HG03432 (cell line): ENCODE data around the gene CXCR4.

Source experiments
- ATAC-seq: cut with Tn5 transposase; IDR thresholded peaks from one replicate; pipeline ENCODE4 v1.9.1; 2021; ENCODE audit warnings: mild to moderate bottlenecking, moderate library complexity; ENCODE audit not compliant: unreplicated experiment

The CXCR4 gene

DNA sequence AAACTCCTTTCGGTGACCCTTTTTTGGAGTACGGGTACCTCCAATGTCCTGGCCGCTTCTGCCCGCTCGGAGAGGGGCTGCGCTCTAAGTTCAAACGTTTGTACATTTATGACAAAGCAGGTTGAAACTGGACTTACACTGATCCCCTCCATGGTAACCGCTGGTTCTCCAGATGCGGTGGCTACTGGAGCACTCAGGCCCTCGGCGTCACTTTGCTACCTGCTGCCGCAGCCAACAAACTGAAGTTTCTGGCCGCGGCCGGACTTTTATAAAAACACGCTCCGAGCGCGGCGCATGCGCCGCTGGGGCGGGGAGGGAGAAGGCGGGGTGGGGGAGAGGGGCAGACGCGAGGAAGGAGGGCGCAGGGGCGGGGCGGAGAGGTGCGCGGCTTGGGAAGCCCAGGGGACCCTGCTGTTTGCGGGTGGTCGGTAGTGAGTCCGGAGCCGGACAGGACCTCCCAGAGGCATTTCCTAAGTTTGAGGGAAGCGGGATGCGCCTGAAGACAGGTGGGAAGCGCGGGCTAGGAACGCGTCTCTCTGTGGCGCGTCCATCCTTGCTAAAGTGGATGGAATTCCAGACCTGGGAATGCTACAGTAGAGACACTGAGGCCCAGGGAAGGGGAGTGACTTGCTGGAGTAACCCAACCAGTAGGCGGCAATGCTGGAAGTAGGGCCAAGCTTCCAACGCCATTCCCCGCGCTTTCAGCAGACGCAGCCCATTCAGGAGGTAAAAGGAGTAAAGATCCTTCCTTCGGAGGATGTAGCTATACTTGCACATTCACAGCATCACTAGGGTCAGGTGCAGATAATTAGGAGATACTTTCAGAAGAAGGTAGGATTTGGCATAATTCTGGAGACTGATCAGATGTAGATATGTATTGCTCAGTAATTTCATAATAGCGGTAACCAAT, at the start of gene CXCR4:
Gene CXCR4 (minus strand): TSS at position 241 of the 910 bp plus-strand sequence. CDS start 89 bp downstream, at position 152.
- ATAC-seq, result peak; percentile 26

DNA sequence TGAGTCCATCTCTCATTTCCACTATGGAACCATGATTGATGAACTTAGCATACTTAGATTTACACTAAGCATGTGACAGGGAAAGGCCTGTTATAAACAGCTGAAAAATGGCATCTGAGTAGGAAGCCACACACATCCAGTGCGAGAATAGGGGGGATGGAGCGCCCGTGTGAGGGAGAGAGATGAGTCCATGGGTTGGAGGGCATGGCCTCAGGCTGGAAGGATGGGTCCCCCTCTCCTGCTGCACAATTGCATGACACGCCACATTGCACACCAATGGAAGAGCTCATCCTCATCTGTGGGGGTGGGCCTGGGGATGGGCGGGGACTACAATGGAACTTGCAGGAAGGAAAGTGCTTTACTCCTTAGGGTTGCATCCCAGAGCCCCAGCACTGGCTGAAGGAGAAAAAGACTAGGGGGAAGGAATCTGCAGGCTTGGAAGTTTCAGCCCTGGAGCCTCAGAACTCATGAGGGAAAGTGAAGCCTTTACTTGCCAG, 46.4 kb upstream of the CXCR4 start:
- no peak for ATAC-seq

DNA sequence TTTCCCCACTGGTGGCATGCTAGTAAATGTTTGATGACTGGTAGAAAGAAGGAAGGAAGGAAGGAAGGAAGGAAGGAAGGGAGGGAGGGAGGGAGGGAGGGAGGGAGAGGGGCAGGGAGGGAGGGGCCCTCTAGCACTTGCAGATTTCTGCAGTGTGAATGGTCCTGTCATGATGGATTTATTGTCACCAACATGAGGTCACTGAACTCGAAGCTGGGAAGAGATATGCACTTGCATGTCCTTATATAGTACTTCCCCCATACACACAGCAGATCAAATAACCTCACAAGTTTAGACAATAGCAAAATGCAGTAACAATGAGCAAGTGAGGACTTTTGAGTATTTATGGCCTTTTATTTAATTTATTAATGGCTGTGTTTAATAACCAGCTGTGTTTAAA, 44.5 kb upstream of the CXCR4 start:
- no peak for ATAC-seq

DNA sequence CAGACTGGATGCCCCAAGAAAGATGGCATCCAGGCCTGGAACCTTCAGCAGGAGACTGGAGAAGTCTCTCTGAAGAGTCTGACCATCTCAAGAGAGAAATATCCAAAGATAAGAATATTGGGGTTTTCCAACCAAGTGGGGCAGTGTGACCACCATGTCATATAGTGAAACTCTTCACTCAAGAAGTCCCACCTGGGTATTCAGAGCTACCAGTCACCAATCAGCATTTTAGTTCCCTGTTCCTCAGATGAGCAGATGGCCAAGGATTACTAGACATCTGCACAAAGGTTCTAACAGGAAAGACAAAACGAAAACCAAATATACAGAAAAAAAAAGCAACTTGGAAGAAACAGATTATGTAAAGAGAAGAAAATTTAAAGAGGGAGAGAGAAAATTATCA, 38.5 kb upstream of the CXCR4 start:
- no peak for ATAC-seq

DNA sequence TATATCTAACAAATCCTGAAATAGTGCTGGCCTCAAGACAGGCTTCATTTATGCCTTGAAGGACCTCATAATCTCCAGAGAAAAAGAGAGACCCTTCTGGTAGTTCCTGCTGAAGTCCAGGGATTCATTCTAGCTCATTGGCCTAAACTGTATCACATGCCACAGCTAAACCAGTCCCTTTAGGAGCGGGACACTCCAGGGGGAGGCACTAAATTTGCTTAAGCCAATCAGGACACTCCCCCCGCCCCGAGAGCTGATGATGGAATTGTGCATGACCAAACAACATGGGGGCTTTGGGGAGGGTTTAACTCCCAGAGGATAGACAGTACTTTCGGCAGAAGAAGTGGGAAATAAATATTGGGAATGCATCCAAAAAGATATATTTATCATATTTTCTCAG, 36.4 kb upstream of the CXCR4 start:
- no peak for ATAC-seq

GRCh38 chr2:136151021-136151971, 33.3 kb upstream of the CXCR4 start:
- no peak for ATAC-seq

DNA sequence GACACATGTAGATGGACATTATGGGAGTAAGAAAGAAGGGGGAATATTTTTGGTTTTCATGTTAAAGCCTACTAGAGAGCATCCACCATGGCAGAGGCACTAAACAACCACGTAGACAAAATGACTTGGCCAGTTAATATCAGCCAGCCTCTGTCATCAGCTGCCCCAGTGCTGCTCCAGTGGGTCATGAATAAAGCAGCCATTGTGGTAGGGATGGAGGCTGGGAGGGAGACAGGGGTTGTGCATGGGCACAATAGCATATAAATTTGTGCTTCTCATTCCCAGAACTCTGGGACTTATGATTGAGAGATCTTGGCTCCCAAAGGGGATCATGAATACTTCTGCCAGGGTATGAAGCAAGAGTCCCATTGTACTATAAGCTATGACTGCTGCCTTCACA, 31.1 kb upstream of the CXCR4 start:
- ATAC-seq, result no peak

- ATAC-seq, result no peak
Measured at GRCh38 chr2:136146564-136146963, 28.6 kb upstream of the CXCR4 start.

DNA sequence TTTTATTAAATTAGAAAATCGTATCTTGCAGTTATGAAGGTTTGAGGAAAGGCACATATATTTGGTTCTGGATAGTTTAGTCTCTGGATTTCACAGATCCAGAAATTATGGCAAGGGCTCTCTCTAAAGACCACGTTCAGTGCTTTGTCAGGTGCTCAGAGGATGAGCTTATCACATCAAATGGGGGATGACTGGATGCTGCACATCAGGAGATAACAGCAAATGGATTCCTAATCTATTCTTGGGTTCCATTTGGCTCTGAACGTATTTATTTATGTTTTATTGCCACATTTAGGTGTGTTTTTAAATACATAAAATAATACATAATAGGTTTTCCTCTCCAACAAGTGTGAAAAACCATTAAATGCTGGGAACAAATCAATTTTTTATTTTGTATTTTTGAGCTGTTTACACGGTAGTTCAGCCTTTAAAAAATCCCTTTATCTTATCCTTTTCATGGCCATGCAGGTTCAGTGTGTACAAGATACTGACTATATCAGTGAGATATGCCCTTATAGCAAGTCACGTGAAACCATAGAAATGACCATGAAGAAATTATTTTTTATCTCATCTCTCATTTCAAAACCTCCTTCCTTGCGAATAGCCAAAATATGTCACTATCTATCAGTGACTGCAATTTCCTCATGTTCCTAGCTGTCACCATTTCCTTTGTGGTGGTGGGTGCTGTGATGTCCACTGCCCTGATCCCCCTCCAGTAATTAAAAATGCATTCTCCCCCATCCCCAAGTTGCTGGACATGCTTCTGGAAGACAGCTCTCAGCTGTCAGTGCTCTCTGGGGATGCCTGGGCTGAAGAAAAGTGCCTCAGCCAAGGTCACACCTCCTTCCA, 25.9 kb upstream of the CXCR4 start:
- ATAC-seq, result no peak

DNA sequence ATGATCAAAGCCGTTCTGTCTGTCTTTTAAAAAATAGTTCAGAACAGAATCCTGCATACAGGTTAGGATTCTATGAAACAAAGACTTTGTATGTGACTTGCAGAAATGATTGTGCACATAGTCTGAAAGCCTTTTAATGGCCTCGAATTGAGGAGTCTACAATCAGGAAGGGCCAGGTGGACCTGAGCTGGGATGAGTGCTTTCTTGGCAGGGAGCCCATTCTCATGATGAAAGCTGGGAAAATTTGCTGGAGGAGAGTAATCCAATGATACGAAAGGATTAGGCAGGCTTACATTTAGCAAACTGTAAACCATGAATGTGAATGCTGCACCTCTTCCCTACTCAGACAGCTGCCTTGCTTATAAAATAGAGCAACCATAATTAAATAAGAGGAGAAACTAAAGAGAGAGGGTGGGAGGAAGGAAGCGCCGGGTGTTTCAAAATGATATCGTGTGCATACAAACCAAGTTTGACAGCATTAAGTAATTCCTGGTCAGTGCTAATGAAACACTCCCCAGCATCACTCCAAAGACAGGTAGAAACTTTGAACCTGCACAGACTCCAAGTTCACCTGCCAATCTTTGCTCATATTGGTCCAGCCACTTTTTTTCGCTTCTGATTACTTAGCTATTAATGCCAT, 23.7 kb upstream of the CXCR4 start:
- ATAC-seq, result no peak

DNA sequence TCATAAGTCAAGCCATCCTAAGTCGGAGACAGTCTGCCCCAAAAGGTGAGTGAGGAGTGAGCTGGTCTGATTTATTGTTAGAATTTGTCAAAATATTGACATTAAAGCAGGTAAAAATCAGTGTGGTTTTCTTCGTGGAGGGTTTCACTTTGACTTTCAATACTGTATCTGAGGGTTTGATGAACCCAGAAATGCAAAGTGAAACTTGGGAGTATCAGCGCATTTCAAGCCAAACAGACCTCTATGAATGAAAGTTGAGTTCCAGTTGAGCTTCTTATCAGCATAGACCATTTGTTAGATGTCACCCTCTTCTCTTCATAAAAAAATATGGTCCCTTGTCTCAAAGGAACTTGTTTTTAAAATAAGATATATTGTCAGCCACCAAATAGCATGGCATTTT, 21.7 kb upstream of the CXCR4 start:
- peak; percentile 56 for ATAC-seq

DNA sequence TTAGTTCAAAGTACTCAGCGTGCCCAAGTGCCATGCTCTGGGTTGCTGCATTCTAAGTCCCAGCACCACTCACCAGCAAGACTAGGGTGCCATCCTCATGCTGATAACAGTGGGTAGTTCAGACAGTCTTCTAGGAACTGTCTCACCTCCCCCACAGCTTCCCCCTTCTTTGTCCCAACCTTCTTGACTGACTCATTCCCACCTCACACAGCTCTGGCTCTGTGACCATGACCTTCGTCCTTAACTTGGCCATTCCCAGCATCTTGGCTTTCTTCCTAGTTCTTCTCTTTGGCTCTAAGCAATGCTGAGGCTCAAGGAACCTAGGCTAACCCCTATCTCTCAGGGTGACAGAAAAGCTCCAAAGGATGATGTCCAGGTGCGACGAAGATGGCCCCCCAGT, 20.0 kb upstream of the CXCR4 start:
- no peak for ATAC-seq

DNA sequence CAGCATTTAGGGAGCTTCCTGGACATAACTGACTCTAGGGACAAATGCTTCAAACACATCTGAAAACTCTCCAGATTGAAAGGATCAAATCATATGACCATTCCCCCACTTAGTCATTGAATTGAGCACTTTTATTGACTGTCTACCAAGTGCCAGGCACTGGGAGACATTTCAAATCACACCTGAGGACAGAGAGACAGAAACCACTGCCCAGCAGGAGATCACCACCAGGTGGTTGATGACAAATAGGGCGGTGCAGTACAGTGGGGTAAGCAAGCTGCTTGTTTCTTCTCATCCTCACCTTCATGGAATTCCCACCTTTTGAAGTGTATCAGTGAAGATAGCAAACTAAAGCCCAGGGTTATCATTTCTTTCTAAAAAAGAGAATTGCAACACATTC, 19.0 kb upstream of the CXCR4 start:
- ATAC-seq, result no peak

DNA sequence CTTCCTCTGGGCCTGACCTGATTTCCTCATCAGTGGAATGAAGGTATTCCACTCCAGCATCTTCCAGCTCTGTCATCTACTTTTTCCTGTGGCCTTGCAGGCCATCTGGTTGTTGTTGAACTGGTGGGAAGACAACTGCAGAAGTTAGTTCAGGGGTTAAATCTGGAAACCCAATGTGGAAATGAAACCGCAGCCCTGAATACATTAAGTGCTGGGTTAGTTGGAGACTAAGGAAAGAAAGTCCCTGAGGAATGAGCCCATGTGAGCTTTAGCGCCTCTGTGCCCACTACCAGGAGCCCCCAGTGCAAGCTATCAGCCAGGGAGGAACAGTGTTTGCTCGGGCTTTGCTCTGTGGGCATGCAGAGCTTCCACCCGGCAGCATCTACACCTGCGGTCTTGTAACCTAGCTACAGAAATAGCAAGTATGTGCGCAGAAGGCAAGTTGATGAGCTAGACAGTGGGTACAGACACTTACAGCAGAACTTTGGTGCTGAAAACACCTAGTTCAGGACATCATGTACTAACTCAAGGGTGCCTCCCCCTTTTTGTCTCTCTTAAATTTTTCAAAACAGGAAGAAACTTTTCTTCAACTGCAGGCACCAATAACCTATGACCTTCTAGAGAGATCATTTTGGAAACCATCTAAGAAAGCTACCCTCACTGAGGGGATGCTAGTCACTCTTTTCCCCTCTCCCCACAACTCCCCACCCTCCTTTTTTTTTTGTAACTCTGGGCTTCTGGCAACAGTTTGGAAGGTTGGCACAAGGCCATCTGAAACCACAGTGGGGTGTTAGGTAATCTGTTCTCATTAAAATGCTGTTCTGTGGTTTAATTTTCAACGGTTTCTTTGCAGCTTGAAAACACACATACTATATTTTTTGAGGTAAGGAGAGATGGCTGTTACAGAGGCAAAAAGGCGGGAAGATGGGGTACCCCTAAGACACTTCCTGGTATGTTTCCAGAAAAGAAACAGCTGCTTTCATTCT, 18.3 kb upstream of the CXCR4 start:
- peak; percentile 41 for ATAC-seq

DNA sequence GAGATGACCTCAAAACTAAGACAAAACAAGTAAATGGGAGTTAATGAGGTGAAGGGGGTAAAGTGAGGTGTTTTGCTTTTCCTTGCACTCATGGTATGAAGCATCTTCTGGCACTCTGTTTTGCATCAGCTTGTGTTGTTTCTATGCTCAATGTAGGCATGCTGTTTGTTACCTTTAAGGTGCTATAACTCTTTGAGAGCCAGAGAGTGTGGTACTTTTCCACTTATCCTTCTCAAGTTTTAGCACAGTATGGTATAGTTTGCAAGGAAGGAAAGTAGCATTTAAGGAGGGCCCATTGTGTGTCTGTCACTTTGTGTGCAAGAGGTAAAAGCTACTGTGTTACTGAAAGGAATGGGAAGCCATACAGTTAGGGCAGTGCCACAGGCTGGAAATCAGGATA, 17.5 kb upstream of the CXCR4 start:
- ATAC-seq, result no peak

- no peak for ATAC-seq
Measured at GRCh38 chr2:136134126-136134525, 16.2 kb upstream of the CXCR4 start.

DNA sequence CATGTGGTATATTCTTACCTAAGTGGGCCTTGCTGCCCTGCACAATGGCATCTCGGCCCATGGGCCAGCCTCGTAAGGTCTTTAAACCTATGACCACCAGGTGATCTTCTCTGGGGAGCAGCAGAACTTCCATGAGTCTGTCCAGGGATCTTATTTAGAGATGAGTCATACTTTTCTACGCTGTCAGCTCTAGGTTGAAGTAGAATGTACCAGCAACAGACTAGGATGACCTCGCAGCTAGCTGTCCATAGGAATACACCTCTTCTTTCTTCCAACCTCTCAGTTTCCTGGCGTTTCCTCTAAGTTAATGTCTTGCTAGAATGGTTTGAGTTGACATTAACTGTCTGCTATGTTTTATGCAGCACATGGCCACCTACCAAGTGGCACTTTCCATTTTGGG, 15.6 kb upstream of the CXCR4 start:
- no peak for ATAC-seq

DNA sequence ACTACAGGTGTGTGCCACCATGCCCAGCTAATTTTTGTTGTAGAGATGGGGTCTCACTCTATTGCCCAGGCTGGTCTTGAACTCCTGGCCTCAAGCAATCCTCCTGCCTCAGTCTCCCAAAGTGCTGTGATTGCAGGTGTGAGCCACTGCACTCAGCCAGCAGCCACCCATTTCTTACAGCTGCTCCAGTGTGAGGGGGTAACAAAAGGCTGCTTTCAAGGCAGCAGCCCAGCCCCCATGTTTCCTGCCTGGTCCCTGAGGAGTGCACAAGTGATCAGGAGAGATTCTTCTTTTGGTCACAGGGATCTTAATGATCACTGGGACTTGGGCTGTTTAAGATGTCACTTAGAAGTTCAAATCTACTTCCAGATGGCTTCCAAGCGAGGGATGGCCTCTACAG, 15.2 kb upstream of the CXCR4 start:
- no peak for ATAC-seq

GRCh38 chr2:136132825-136133155, 14.8 kb upstream of the CXCR4 start:
- no peak for ATAC-seq
